ENCODE results near the gene RPL15.

The RPL15 gene

GRCh38 chr3:23968463-23969184 is 51.7 kb downstream of the RPL15 start:
- peaks cover 52% of the 10 kb centered on the region for H3K36me3 ChIP-seq (ENCODE audit: control insufficient read depth, low read depth, low read length)

GRCh38 chr3:23969393-23969792 is 52.5 kb downstream of the RPL15 start:
- Histone ChIP-seq H3K9me3 (ENCODE audit: control insufficient read depth, low read depth, low read length) (no peaks in the 10 kb centered on the region), H3K36me3 (ENCODE audit: control insufficient read depth, low read depth, low read length) (peaks cover 52% of the 10 kb centered on the region), H3K27ac (ENCODE audit: low read length) (no peak overlapping the region), H3K9ac (ENCODE audit: low read length) (no peak overlapping the region), H3K4me3 (ENCODE audit: low read length) (no peak overlapping the region), H3K4me1 (ENCODE audit: control insufficient read depth, low read depth, low read length) (no peaks in the 10 kb centered on the region), H3K27me3 (ENCODE audit: control insufficient read depth, insufficient read depth, low read length) (no peaks in the 10 kb centered on the region)

More at GRCh38 chr3:23968463-23969184, 51.7 kb downstream of the RPL15 start:
- H3K9me3 ChIP-seq (ENCODE audit: control insufficient read depth, low read depth, low read length): no peaks in the 10 kb centered on the region
- no peak overlapping the region for H3K27ac ChIP-seq (ENCODE audit: low read length)
- H3K4me1 ChIP-seq (ENCODE audit: control insufficient read depth, low read depth, low read length): no peaks in the 10 kb centered on the region
- no peak overlapping the region for H3K9ac ChIP-seq (ENCODE audit: low read length)
- no peak overlapping the region for H3K4me3 ChIP-seq (ENCODE audit: low read length)
- H3K27me3 ChIP-seq (ENCODE audit: control insufficient read depth, insufficient read depth, low read length): no peaks in the 10 kb centered on the region
